Measurements from ENCODE around the gene NPY. TPM values are rescaled to one million over a fixed set of nuclear protein-coding genes. Genes with fewer than 3 reads are reported as not detected.

Gene NPY
- total and polyA plus RNA-seq, 2 of the 4 experiments (the other 2 are of a cell fraction): not detected

- Histone ChIP-seq H3K79me1 (ENCODE audit: low read depth in 1 of 2, low read length in 2 of 2) (no peaks in the 10 kb centered on the region), H2AK9ac (replicated peaks; ENCODE audit: low read depth, low read length, poor library complexity) (no peak overlapping the region), H3K9me1 (ENCODE audit: insufficient read depth, low read length) (no peaks in the 10 kb centered on the region), H2BK15ac (ENCODE audit: low read depth, low read length) (no peak overlapping the region), H4K91ac (ENCODE audit: insufficient read depth, low read depth, low read length) (no peak overlapping the region), H3K23ac (ENCODE audit: low read depth, low read length) (no peak overlapping the region), H3K9ac (ENCODE audit: low read depth, low read length) (no peak overlapping the region), H3K9me3 (ENCODE audit: control insufficient read depth, insufficient read depth, low read length) (no peaks in the 10 kb centered on the region), H3K4me3 (ENCODE audit: insufficient read depth, low read depth, low read length) (no peak overlapping the region), H4K20me1 (ENCODE audit: insufficient read depth, low read length) (no peaks in the 10 kb centered on the region), H3K27me3 (ENCODE audit: control insufficient read depth, insufficient read depth, low read length) (no peaks in the 10 kb centered on the region), H3K4me2 (ENCODE audit: low read depth, low read length) (no peak overlapping the region), H3K14ac (replicated peaks; ENCODE audit: low read depth, low read length) (no peak overlapping the region), H2BK20ac (ENCODE audit: low read depth, low read length) (no peak overlapping the region), H2BK120ac (ENCODE audit: low read depth, low read length) (no peak overlapping the region), H3K4ac (ENCODE audit: low read depth, low read length) (no peak overlapping the region), H3K27ac (ENCODE audit: insufficient read depth, low read length) (no peak overlapping the region), H2AK5ac (ENCODE audit: low read depth, low read length) (no peak overlapping the region), H4K8ac (ENCODE audit: low read depth in 2 of 2, low read length in 2 of 2) (no peak overlapping the region), H2BK5ac (ENCODE audit: low read depth, low read length, poor library complexity, severe bottlenecking) (no peak overlapping the region), H3K18ac (ENCODE audit: low read depth, low read length) (no peak overlapping the region), H3K36me3 (ENCODE audit: control insufficient read depth, insufficient read depth, low read length) (no peaks in the 10 kb centered on the region), H3K56ac (ENCODE audit: extremely low read depth, insufficient read depth, low read length) (no peak overlapping the region), H4K5ac (ENCODE audit: low read depth, low read length) (no peak overlapping the region), H3K4me1 (ENCODE audit: control insufficient read depth, insufficient read depth, low read length) (no peaks in the 10 kb centered on the region), H2AFZ (replicated peaks; ENCODE audit: low read length, poor library complexity) (no peak overlapping the region)
- no TSS peak for BruUV-seq (replicated peaks)
- WGBS, 2 experiments (ENCODE audit: extremely low coverage in 2 of 2, insufficient read length in 1 of 2): 65 to 100% methylated on average over 1 to 4 of the region's 7 CpGs
- no peak for DNase-seq
- in situ Hi-C loops (cut with MboI; ENCODE audit: low sequenced_read_pairs): no loop called here
- dilution Hi-C loops (cut with HindIII; ENCODE audit: low sequenced_read_pairs, unreplicated experiment): no loop called here
- ChIA-PET POLR2A (ENCODE audit: unreplicated experiment) (no interaction called here), CTCF (no interaction called here)
- no peak for ATAC-seq (ENCODE audit: low read depth)
- TF ChIP-seq CTCF (conservative IDR thresholded peaks at IDR 0.05; ENCODE audit: low read depth, low read length): no peak
- no peak for TF ChIP-seq MXI1 (IDR thresholded peaks at IDR 0.05; ENCODE audit: borderline replicate concordance, low read depth, low read length)
- TF ChIP-seq NFE2L2 (IDR thresholded peaks at IDR 0.05; ENCODE audit: low read depth, low read length): no peak
- TF ChIP-seq CHD1 (IDR thresholded peaks at IDR 0.05; ENCODE audit: low read depth, low read length): no peak
- TF ChIP-seq FOS (IDR thresholded peaks at IDR 0.05; ENCODE audit: low read depth, low read length): no peak
- no peak for TF ChIP-seq BHLHE40 (IDR thresholded peaks at IDR 0.05; ENCODE audit: low read depth, low read length)
- no peak for TF ChIP-seq RCOR1 (IDR thresholded peaks at IDR 0.05; ENCODE audit: insufficient replicate concordance, low read length)
- no peak for TF ChIP-seq SMC3 (IDR thresholded peaks at IDR 0.05; ENCODE audit: low read depth, low read length)
- no peak for TF ChIP-seq USF2 (IDR thresholded peaks at IDR 0.05; ENCODE audit: low read depth, low read length)
- TF ChIP-seq RFX5 (IDR thresholded peaks at IDR 0.05; ENCODE audit: low read depth, low read length): no peak
- TF ChIP-seq CEBPB (IDR thresholded peaks at IDR 0.05; ENCODE audit: low read depth, low read length): no peak
- no peak for TF ChIP-seq MAZ (IDR thresholded peaks at IDR 0.05; ENCODE audit: borderline replicate concordance, low read depth, low read length)
- no peak for TF ChIP-seq POLR2A (IDR thresholded peaks at IDR 0.05; ENCODE audit: low read depth, low read length)
- no peak for TF ChIP-seq MAFK (IDR thresholded peaks at IDR 0.05; ENCODE audit: low read depth, low read length)
- no peak for TF ChIP-seq RAD21 (IDR thresholded peaks at IDR 0.05; ENCODE audit: low read length)
- no peak for TF ChIP-seq ELK1 (IDR thresholded peaks at IDR 0.05; ENCODE audit: borderline replicate concordance, low read depth, low read length)
- intact Hi-C loops (cut with micrococcal nuclease): no loop called here
These were observed 34.7 kb upstream of the NPY start for GRCh38 chr7:24249266-24249665.

Data from IMR-90 (cell line).